Astrocyte of the hippocampus (primary cell): ENCODE measurements around the gene KCNQ1OT1.

Source experiments
- DNase-seq: peaks from one replicate; pipeline ENCODE4 v3.0.0; 2011; ENCODE audit warnings: low read depth, low spot score

Gene KCNQ1OT1

GRCh38 chr11:2570841-2571597, 128.8 kb downstream of the KCNQ1OT1 start:
- DNase-seq = no peak

GRCh38 chr11:2570211-2570811, 129.5 kb downstream of the KCNQ1OT1 start:
- DNase-seq = no peak

- no peak for DNase-seq
Observed at GRCh38 chr11:2569731-2570210, 130.0 kb downstream of the KCNQ1OT1 start.

GRCh38 chr11:2569321-2569721, 130.5 kb downstream of the KCNQ1OT1 start:
- DNase-seq = no peak

GRCh38 chr11:2567026-2567671, 132.6 kb downstream of the KCNQ1OT1 start:
- DNase-seq = no peak

GRCh38 chr11:2566223-2567025, 133.4 kb downstream of the KCNQ1OT1 start:
- no peak for DNase-seq

GRCh38 chr11:2565447-2566222, 134.2 kb downstream of the KCNQ1OT1 start:
- DNase-seq = no peak

- DNase-seq = no peak
Observed at GRCh38 chr11:2564588-2565425, 135.0 kb downstream of the KCNQ1OT1 start.

- no peak for DNase-seq
Observed at GRCh38 chr11:2564008-2564530, 135.7 kb downstream of the KCNQ1OT1 start.

- DNase-seq = no peak
Observed at GRCh38 chr11:2563213-2564007, 136.4 kb downstream of the KCNQ1OT1 start.

GRCh38 chr11:2562890-2563212, 136.9 kb downstream of the KCNQ1OT1 start:
- no peak for DNase-seq

- DNase-seq = no peak
Observed at GRCh38 chr11:2561696-2562581, 137.9 kb downstream of the KCNQ1OT1 start.

GRCh38 chr11:2559527-2560311, 140.1 kb downstream of the KCNQ1OT1 start:
- DNase-seq = no peak

- DNase-seq = no peak
Observed at GRCh38 chr11:2558861-2559526, 140.8 kb downstream of the KCNQ1OT1 start.

GRCh38 chr11:2558397-2558796, 141.4 kb downstream of the KCNQ1OT1 start:
- no peak for DNase-seq
